Measurements from ENCODE around the gene MYMK.

Gene MYMK

DNA sequence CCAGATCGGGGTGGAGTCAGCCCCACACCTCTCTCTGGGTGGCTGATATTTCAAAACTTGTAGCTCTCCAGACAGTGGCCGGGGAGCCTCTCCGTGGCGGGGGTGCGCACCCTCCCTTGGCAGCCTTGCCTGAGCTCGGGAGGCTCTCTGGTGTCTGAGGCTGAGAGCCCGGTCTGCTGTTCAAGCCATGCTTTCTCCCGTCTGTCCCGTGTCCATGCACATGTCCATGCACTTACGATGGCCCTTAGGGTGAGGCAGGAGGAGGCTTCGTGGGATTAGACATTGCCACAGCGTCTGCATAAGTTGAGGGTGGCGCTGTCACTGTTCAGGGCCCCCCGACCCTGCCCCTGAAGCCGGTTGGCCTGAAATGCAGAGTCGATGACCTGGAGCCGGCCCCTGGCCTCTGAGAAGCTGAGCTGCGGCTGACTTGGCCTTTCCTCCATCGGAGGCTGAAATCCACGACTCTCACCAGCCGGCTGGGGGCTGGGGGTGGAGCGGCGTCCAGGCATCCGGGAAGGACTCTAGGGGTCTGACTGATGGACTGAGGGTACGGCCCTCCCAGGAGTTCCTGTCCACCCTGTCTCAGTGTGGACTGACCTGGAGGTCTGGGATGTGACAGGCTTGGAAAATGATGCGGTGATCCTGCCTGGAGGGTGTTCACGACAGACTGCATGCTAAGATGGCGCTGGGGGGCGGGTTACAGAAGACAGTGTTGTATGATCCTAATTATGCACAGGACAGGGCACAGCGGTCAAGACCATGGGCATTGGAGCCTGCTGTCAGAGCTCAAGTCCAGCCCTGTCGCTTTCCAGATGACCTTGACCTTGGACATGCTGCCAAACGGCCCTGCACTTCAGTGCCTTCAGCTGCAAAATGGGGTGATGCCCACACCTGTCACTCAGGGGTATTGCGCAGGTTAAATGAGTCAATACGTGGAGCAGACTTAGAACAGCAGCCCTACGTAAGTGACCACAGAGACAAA, 27.6 kb downstream of the MYMK start:
- no peak for DNase-seq

DNA sequence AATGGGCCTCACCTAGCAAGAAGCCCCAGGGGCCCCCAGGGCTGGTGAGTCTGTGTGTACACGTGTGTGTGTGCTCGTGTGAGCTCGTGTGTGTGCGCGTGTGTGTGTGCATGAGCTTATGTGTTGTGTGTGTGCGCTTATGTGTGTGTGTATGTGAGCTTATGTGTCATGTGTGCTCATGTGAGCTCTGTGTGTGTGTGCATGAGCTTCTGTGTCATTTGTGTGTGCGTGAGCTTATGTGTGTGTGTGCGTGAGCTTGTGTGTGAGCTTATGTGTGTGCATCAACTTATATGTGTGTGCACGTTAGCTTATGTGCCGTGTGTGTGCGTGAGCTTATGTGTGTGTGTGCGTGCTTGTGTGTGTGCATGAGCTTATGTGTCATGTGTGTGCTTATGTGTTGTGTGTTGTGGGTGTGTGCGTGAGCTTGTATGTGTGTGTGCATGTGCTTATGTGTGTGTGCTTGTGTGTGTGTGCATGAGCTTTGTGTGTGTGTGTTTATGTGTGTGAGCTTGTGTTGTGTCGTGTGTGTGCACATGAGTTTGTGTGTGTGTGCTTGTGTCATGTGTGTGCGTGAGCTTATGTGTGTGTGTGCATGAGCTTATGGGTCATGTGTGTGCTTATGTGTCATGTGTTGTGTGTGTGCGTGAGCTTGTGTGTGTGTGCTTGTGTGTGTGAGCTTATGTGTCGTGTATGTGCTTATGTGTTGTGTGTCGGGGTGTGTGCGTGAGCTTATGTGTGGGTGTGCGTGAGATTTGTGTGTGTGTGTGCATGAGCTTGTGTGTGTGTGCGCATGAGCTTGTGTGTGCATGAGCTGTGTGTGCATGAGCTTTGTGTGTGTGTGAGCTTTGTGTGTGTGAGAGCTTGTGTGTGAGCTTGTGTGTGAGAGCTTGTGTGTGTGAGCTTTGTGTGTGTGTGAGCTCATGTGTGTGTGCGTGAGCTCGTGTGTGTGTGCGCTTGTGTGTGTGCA, 29.1 kb downstream of the MYMK start:
- no peak for DNase-seq

DNA sequence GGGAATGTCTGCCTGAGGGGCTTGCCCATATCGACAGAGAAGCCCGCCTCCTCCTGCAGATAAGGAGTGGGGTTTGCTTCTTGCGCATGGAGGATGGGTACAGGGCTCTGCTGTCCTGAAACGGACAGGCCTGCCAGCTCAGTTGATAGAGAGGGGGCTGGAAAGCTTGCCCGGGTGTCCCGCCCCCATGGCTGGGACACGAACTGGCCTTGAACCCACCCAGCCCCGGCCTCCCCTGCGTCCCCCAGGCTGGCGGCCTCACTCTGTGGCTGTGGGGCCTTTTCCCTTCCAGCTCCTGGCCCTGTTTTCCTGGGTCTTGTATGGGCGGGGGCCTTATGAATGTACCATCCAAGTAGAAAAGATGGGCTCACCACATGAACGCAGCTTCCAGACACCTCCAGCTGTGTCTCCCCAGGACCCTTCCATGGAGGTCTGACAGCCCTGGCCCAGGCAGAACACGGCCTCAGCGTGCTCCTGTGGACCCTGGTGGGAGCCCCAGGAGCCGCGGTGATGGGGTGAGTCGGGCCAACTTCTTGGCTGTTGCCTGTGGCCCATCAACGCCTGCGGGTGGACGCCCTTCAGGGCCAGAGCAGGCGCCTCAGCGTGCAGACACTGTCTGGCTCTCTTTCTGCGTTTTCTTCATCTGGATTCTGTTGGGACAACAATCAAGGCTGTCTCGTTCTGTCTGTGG, 30.0 kb downstream of the MYMK start:
- DNase-seq, result no peak

DNA sequence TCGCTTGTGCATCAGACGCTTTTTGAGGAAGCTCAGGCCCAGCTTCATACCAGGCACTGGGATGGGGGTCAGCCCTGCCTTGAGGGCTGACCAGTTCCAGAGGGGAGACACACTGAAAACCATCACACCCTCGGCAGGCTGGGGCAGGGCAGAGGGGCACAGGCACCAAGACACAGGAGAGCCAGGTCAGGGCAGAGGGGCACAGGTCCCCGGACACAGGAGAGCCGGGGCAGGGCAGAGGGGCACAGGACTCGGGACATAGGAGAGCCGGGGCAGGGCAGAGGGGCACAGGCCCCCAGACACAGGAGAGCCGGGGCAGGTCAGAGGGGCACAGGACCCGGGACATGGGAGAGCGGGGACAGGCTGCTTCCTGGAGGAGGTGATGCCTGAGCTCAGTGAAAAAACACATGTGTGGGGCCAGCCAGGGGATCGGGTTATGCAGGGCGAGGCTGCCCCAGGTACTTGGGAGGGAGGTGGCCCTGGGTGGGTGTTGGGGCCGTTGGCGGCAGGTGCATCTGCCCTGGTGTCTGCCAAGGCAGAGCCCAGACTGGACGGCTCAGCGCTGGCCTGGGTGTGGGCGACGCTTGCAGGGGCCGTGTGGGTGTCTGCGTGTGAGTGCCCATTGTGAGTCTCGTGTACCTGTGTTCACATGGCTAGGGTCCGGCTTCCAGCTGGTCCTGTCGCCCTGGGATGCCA, 30.8 kb downstream of the MYMK start:
- DNase-seq, result no peak

DNA sequence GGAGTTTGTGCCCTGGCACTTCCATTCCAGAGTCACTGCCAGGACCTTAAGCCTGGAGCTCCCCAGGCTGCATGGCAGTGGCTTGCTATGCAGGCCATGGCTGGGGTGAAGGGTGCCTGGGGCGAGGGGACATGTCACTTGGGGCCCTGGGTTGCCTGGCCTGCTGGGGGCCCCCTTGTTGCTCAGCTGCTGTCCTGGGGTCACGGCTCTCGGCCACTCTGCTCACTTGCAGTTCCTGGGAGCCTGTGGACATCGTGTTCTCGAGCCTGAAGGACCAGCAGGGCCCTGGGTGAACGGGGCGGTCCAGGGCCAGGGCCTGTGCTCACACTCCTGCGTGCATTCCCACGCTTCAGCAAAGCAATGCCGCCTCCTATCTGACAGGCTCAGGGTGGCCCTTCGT, 31.3 kb downstream of the MYMK start:
- no peak for DNase-seq

DNA sequence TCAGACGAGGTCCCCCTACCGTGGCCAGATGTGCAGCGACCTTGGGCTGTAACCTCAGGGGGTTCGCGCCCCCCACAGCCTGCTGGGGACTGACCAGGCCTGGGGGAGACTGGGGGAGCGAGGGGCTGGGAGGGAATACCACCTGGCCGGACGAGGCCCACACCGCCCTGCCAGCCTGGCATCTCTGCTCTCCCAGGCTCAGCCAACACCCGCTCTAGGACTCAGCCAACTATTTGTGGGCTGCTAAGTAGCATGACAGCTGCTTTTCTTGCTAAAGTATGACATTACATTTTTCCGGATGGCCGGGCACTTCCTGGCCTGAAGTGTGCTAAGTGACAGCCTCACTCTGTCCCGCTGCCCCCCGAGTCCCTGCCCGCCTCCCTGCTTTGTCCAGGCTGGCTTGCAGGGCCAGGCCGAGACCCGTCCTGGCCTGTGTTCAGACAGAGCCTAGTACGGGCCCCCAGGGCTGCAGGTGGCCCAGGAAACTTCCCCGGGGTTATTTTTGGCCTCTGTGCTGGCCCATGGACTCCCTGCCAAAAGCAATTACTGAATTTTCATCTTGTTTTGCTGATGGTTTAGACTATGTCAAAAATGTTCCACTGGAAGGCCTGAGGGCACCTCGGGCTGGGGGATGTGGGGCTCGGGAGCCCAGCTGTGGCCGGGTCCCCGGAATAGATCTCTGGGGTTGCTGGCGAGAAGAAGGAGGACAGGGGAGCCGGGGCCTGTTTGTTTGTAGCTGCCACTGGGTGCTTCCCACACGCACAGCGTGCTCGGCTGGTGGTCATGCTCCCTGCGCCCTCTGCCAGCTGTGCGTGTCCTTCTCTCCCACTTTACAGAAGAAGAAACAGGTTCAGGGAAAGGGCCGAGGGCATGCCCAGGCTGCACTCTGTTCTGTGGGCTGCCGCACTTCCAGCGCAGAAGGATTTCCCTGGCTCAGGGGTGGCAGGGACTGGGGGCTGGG, 32.4 kb downstream of the MYMK start:
- no peak for DNase-seq

DNA sequence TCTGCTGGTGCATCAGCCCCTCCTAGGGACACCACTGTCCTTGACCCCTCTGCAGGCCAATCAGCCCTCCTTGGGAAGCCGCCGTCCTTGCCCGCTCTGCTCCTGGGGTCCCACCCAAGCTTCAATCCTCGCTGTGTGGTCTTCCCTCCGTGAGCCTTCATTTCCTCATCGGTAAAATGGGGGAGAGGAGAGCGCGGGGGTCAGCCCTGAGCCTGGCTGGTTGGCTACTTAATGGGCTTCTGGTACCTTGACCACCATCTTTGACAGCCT, 33.2 kb downstream of the MYMK start:
- no peak for DNase-seq

DNA sequence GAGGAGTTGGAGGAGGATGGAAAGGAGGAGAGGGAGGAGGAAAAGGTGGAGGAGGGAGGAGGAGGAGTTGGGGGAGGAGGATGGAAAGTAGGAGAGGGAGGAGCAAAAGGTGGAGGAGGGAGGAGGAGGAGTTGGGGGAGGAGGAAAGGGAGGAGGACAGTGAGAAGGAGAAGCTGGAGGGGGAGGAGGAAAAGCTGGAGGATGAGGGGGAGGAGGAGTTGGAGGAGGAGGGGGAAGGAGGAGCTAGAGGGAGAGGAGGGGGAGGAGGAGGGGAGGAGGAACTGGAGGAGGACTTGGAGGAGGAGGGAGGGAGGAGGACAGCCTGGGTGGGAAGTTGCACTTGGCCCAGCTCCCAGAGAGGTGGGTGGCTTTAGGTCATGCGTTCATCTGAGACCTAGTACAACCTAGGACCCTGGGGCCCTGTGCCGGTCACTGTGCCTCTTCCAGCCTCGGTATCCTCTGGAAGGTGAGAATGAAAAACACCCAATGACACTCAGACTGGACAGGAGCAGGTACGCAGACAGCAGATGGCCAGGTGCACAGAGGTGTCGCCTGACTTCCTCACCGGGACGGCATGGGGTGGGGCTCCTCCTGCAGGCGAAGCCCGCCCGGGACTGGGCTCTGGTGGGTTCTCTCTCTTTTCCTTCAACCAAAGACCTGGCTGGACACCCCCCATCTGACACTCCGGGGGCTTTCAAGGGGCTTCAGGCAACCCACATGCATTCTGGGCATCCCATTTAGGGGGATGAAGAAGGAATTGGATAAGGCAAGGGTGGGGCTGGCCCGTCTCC, 33.7 kb downstream of the MYMK start:
- no peak for DNase-seq

DNA sequence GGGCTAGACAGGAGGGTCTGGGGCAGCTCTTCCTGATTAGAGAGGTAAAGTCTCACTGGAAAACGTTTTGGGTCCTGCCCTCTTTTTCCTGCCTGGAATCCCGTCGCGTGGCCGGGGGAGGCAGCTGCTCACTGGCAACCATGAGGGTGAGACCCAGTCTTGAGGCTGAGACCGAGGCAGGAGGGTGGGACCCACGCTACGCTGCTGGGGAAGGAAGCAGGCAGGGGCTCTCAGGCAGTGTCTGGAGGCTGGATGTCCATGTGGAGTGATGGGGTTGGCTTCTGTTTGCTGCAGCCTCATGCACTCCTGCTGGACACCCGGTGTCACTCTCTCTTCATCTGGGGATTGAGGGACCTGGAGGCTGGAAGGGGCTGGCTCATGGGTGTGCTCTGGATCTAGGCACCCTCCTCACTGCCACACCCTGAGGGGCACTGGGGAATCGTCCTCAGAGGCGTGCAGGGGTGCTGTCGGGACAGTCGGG, 34.5 kb downstream of the MYMK start:
- DNase-seq, result no peak

DNA sequence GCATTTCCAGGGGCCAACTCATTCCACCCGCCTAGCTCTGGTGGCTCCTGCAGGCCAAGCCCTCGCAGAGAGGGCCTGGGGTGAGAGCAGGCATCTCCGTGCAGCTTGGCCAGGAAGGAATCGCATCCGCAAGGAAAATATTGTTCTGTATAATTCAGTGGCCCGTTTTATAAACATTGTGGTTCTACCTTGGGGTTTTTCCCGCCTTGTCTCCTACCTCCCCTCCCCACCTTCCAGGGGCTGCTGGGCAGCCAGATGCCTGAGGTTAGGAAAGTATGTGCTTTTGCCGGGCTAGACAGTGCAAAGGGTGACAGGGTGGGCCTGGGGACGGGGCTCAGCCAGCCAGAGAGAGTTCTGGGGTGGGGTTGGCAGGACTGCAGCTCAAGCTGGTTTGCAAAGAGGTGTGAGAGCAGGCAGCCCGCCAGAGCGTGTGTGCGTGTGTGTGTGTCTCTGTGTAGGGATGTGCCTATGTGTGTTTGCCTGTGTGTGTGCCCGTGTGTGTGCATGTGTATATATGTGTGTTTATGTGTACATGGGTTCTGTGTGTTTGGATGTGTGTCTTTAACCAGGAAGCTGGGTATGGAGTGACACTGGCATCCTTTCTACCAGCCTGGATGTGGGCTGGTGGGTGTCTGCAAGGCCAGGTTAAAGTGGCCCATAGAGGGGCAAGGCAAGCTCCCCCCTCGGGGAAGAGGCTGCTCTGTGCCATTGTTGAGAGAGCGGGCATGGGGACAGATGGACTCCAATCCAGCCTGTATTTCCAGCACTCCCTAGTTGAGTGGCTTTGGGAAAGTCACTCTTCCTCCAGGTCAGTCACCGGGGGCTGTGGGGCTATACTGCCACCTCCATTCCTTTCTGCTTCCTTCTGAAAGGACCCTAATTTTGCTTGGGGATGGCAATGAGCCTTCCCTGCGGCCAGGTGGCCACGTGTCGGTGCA, 35.2 kb downstream of the MYMK start:
- no peak for DNase-seq

DNA sequence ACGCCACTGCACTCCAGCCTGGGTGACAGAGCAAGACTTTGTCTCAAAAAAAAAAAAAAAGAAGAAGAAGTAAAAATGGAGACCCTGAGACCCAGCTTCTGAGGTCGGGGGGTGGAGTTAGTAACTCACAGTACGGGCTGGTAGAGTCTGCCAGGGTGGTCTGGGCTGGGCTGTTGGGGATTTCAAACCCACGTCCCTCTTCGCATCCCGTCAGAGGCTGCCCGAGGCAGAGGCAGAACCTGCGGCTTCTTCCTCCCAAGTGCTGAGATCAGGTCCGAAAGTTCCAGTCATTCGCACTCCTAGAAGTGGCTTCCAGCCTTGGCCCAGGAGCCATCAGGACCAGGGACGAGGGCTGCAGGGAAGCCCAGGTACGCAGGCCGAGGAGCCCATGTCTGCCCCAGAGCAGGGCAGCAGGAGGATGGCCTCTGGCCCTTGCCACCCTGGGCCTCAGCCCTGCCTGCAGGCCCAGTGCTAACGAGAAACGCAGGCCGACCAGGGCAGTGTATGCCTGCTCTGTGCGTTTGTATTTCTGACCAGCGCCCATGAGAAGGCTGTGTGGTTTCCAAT, 36.0 kb downstream of the MYMK start:
- DNase-seq, result no peak

DNA sequence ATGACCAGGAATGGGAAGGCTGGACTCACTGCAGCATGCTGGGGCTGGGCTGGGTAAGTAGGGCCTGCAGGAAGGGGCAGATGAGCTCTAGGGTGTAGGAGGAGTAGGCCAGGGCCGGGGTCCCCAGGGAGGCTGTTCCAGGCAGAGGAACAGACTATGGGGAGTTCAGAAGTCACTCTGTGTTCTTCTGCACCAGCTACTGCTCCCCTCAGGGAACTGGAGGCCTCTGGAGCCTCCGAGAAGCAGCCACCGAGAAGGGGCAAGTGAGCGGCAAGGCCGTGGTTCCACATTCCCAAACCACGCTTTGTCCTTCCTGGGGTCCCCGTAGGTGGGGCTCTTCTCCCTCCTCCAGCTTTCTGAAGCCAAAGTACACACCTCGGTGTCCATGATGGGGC, 37.4 kb downstream of the MYMK start:
- no peak for DNase-seq

DNA sequence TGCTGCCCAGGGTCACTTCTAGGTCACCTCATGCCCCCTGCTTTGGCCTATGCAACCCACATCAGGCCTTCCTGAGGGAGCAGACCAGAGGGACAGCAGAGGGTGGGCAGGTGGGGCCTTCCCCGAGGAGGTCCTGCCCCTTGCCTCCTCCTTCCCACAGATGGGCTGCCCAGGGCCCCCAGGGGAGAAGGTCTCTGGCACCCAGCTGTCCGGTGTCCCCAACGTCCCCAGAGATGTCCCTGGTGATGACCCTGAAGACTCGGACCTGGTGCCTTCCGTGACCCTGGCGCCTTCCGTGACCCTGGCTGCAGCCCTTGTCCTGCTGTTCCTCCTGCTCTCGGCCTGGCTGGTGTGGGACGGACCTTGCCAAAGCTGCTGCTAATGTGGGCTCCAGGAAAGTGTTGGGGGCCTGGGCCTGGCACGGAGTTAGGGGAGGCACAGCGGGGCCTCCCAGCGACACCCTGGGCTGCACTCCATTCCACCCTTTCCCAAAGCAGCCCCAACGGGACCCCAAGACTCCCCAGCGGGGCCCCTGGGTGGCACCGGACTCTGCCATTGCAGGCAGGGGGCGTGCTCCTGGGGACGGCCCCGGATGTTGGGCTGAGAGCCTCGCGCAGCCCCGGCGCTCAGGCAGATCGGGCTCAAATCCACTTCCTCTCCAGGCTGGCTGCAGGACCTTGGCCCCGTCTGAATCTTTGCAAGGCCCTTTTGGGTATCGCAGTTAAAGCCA, 39.1 kb downstream of the MYMK start:
- DNase-seq, result no peak

DNA sequence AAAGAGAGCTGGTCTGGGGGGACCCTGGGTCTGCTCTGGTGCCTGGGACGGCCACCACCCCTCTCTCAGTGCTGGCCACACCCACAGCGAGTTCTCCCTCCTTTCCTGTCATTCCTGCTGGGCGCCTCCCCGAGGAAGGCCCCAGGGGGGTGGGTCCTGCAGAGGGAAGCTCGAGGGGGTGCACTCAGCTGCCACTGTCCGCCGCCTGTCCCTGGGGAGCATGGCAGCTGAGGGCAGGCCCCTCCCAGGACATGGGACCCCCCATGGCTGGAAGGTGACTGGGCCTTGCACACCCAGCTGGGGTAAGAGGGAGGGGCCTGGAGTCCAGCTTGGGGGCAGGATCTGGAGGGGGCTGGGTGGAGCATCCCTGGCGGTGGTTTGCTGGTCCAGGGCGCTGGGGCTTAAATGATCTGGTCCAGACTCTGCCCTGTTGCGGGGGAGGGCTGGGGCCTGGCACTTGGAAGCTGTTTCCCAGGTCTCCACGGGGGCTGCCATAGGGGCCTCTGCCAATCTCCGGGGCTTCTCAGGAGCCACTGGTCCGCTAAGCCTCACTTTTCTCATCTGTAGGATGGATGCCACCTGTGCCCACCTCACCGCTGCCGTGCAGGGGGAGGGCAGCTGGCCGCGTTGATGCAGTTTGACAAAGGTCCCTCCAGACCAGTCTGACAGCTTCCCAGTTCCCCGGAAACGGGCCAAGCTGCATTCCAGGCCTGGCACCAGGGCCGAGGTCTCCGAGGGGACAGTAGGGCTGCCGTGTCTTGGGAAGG, 39.9 kb downstream of the MYMK start:
- no peak for DNase-seq

DNA sequence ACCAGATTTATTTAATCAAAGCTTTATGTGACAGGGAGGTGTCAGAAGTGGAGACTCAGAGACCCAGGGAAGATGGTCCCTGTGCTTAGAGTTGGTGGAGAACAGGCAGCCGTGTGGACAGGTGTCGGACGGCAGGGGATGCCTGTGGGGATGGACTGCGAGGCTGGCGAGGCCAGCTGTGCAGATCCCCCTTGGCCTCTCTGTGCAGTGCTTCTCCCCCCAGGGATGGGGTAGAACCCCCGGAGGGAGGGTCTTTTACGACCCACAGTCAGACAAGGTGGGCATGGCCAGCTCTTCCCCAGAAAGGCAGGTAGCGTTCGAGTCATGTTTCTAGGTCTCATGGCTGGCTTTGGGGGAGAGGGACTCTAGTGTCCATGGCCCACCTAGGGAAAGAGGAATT, 41.1 kb downstream of the MYMK start:
- no peak for DNase-seq

DNA sequence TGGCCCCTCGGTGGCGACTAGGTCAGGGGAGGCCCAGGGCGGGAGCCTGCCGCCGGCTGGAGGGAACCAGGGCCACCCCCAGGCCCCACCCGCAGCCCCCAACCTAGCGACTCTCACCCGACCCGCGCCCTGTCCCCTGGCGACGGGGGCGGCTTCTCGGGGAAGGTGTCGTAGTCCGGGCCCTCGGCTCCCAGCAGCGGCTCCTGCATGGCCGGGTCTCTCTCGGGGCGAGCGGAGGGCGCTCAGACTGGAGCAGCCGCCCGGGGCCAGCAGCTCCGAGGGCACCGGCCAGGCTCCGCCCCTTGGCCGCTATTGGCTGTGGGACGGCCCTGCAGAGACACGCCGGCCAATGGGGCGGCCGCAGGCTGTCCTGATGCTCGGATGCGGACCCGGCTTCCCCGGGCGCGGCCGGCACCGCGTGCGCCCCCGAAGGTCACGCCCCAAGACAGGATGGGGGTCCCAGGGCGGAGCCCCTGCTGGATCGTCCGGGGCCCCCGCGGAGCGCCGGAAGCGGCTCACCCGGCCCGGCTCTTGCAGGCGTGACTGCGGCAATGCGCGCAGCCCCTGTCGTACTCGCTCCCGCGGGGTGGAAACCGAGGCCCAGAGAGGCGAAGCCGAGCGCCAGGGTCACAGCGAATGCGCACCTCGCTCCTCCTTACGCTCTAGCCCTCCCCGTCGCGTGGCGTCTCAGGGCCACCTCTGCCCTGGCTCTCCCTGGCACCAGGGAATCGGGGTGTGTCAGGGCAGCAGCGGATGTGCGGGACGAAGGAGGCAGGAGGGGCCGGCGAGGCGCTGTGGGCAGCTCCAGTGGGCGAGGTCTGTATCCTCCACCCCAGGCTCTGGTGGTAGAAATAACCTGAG, 45.7 kb downstream of the MYMK start, which contains the start of gene SLC2A6:
SLC2A6 (minus strand) TSS at position 249 of the 861 bp plus-strand sequence; CDS start at position 209, 40 bp downstream.
- peak; percentile 70 for DNase-seq

Data from fibroblast of skin of right quadriceps (primary cell).